MCF 10A (cell line): ENCODE results near the gene RNF31. TPM values are rescaled to one million over a fixed set of nuclear protein-coding genes. Genes with fewer than 3 reads are reported as not detected.

Experiments used
- BruUV-seq: library from RNA; stranded (reverse); fragments of 400-500 nt; replicated peaks from 2 replicates; lab custom pipeline; 2021; lab: Mats Ljungman, UMichigan
- CTCF ChIA-PET: fragments of 300-600 bp; sonication (Branson Sonifier 250); formaldehyde crosslinking; extraction: SDS; loops from one replicate; lab custom pipeline; 2021; ENCODE audit warnings: antibody characterized with exemption, inconsistent platforms; lab: Yijun Ruan, JAX
- POLR2A ChIA-PET: fragments of 300-600, 350-650 bp; sonication (Branson Sonifier 250); formaldehyde crosslinking; extraction: SDS; loops from one replicate; lab custom pipeline; 2020; ENCODE audit warnings: antibody characterized with exemption, inconsistent platforms; lab: Yijun Ruan, JAX
- DNase-seq: peaks from one replicate; pipeline ENCODE4 v3.0.0-alpha.2; 2018; ENCODE audit not compliant: unreplicated experiment
- H3K27ac Mint-ChIP-seq: one replicate; pipeline ENCODE4 v1.8.0; 2022; ENCODE audit warnings: mild to moderate bottlenecking, low read depth, mixed read lengths; ENCODE audit not compliant: unreplicated experiment
- H3K27me3 Mint-ChIP-seq: one replicate; pipeline ENCODE4 v1.8.0; 2022; ENCODE audit warnings: mixed read lengths; ENCODE audit not compliant: insufficient read depth, unreplicated experiment
- H3K36me3 Mint-ChIP-seq: one replicate; pipeline ENCODE4 v1.8.0; 2022; ENCODE audit warnings: mild to moderate bottlenecking, moderate library complexity, mixed read lengths; ENCODE audit not compliant: insufficient read depth, unreplicated experiment
- H3K4me1 Mint-ChIP-seq: one replicate; pipeline ENCODE4 v1.8.0; 2022; ENCODE audit warnings: mixed read lengths; ENCODE audit not compliant: insufficient read depth, unreplicated experiment
- H3K4me3 Mint-ChIP-seq: one replicate; pipeline ENCODE4 v1.8.0; 2022; ENCODE audit warnings: mild to moderate bottlenecking, moderate library complexity, mixed read lengths; ENCODE audit not compliant: unreplicated experiment
- H3K9me3 Mint-ChIP-seq: one replicate; pipeline ENCODE4 v1.8.0; 2022; ENCODE audit warnings: mixed read lengths; ENCODE audit not compliant: unreplicated experiment
- CTCF ChIP-seq: fragments of 200-600 bp; IDR thresholded peaks from one replicate; pipeline ENCODE4 v1.8.0; 2022; ENCODE audit warnings: antibody characterized with exemption, mild to moderate bottlenecking; ENCODE audit not compliant: unreplicated experiment
- intact Hi-C: fragments of 100-400 bp; cut with micrococcal nuclease; formaldehyde crosslinking; loops from 2 replicates; pipeline ENCODE4 v1.14.1; 2022
- total RNA-seq: library from RNA; stranded (reverse); gene quantifications from 2 replicates; pipeline ENCODE4 v1.2.3, GENCODE V29; 2022

RNF31 gene
- total RNA-seq, 1 experiment from 2014 or later = 67.4 TPM

- H3K36me3 Mint-ChIP-seq = peaks cover 44% of the 10 kb centered on the region
- H3K4me3 Mint-ChIP-seq = no peak overlapping the region
Observed at GRCh38 chr14:24192933-24193332, 45.6 kb downstream of the RNF31 start.

DNA sequence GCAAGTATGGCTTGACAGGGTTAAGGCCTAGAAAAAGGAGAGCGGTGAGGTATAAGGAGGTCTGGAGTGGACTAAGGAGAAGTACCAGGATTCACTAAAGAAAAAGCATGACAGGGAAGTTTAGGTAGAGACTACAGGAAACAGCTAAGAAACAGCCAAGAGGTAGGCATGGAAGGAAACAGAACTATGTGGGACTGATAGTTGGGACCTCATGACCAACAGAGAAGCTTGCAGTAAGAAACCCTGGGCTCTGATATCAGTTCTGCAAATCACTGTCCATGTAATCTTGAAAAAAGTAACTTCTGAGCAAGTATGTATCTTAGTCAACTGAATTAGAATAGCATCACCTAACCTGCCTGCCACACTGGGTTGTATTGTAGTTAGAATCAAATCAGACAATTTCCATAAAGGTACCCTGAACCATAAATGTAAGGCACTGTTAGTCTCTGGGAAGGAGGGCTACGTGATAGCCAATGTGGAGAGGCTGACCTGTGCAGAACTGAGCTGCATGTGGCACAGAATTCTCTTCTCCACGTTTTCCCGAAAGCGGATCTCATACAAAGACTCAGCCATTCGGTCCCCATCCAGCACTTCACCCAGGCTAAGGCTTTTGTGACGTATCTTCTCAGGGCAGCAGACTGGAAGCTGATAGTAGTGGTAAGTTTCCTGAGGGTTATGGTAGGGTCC is 47.0 kb downstream of the RNF31 start:
- BruUV-seq = no TSS peak
- peak overlapping the region; percentile 81 for H3K4me3 Mint-ChIP-seq
- no peak for TF ChIP-seq CTCF
- intact Hi-C loops = no loop called here
- CTCF ChIA-PET = interaction anchor here (0.7 to 3.3 kb wide), 7 partner anchors 10 to 237 kb away, joined by 3 to 17 read pairs (median 5); partner anchors contain the start of gene TSSK4
- no peaks in the 10 kb centered on the region for H3K9me3 Mint-ChIP-seq
- DNase-seq = no peak
- no peaks in the 10 kb centered on the region for H3K27me3 Mint-ChIP-seq
- peaks cover 25% of the 10 kb centered on the region for H3K4me1 Mint-ChIP-seq
- peak overlapping the region; percentile 96 for H3K27ac Mint-ChIP-seq
- POLR2A ChIA-PET = interaction anchor here (1.4 to 3.9 kb wide), 12 partner anchors 14 to 104 kb away, joined by 4 to 68 read pairs (median 18); partner anchors contain the start of genes CHMP4A, DCAF11, DHRS1 and GMPR2
- peaks cover 43% of the 10 kb centered on the region for H3K36me3 Mint-ChIP-seq

More at GRCh38 chr14:24192933-24193332, 45.6 kb downstream of the RNF31 start:
- no peak for TF ChIP-seq CTCF
- Mint-ChIP-seq H3K27ac (peak overlapping the region; percentile 30), H3K27me3 (no peaks in the 10 kb centered on the region), H3K9me3 (no peaks in the 10 kb centered on the region), H3K4me1 (peaks cover 24% of the 10 kb centered on the region)
- CTCF ChIA-PET = interaction anchor here (1.1 kb wide), 1 partner anchor 84 kb away, joined by 3 read pairs; no protein-coding TSS in a partner anchor
- BruUV-seq = no TSS peak
- POLR2A ChIA-PET = interaction anchor here (1.0 to 3.9 kb wide), 2 partner anchors 13 to 50 kb away, joined by 3 to 29 read pairs; partner anchors contain the start of gene TINF2
- intact Hi-C loops = no loop called here
- no peak for DNase-seq

DNA sequence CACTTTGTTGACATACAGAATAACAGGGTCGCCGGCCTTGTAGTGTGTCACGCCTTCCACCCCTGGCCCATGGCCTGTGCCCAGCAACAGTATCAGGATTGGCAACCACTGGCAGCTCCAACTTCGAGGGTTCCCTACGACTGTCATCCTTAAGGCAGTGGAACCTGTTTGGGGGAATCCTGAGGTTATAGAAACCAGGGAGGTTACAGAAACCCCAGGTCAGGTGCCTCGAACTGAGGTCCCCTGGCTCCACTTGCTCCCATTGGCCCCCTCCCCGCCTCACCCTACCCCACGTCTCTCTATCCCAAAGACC is 47.5 kb downstream of the RNF31 start:
- TSS peak; percentile 36 for BruUV-seq
- H3K4me1 Mint-ChIP-seq = peaks cover 23% of the 10 kb centered on the region
- no peak for TF ChIP-seq CTCF
- H3K4me3 Mint-ChIP-seq = peak overlapping the region; percentile 81
- CTCF ChIA-PET = interaction anchor here (1.1 to 3.3 kb wide), 6 partner anchors 11 to 236 kb away, joined by 3 to 17 read pairs (median 5); partner anchors contain the start of gene TSSK4
- H3K27ac Mint-ChIP-seq = peak overlapping the region; percentile 96
- no peaks in the 10 kb centered on the region for H3K9me3 Mint-ChIP-seq
- DNase-seq = no peak
- intact Hi-C loops = loop anchor here (5.0 kb wide), 1 partner anchor 47 kb away; the partner anchor contains the start of gene TINF2
- peaks cover 48% of the 10 kb centered on the region for H3K36me3 Mint-ChIP-seq
- POLR2A ChIA-PET = interaction anchor here (0.8 to 3.9 kb wide), 18 partner anchors 13 to 115 kb away, joined by 3 to 68 read pairs (median 13); partner anchors contain the start of genes CHMP4A, DCAF11, DHRS1 and GMPR2
- H3K27me3 Mint-ChIP-seq = no peaks in the 10 kb centered on the region
